ENCODE results near the gene MYRF.

The MYRF gene

GRCh38 chr11:61756452-61757212 lies 4.2 kb downstream of the MYRF start:
- no peak for DNase-seq (ENCODE audit: low read depth in 1 of 2, low spot score in 1 of 2)

DNA sequence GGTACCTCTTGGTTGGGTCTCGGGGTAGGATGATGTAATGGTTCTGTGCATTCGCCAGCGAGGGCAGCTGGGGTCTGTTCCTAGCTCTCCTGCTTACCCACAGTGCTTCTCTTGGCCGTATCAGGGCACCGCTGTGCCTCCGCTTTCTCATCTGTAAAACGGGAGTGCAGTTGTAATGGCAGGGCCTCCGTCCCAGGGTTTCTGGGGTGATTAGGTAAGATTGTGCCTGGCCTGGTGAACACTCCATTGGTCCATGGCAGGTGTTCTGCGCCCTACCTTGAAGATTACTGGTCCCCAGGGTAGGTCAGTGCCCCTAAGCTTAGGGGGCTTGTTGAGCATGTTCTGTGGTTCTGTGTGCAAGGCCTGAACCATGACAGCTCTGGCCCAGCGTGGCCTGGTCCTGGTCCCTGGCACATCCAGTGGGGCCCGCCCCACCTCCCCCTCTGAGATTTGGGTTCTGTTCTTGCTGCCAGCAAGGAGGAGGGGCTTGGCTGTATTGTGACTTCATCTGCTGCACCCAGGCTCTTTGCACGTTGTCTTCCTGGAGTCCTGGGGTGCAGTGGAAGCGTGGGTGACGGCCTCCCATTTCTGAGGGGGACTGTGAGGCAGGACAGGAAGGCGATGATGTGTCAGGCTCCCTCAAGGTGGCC lies 4.9 kb downstream of the MYRF start:
- DNase-seq (ENCODE audit: low read depth in 1 of 2, low spot score in 1 of 2) = no peak

GRCh38 chr11:61760946-61761345 lies 8.5 kb downstream of the MYRF start:
- DNase-seq (ENCODE audit: low read depth in 1 of 2, low spot score in 1 of 2) = no peak

DNA sequence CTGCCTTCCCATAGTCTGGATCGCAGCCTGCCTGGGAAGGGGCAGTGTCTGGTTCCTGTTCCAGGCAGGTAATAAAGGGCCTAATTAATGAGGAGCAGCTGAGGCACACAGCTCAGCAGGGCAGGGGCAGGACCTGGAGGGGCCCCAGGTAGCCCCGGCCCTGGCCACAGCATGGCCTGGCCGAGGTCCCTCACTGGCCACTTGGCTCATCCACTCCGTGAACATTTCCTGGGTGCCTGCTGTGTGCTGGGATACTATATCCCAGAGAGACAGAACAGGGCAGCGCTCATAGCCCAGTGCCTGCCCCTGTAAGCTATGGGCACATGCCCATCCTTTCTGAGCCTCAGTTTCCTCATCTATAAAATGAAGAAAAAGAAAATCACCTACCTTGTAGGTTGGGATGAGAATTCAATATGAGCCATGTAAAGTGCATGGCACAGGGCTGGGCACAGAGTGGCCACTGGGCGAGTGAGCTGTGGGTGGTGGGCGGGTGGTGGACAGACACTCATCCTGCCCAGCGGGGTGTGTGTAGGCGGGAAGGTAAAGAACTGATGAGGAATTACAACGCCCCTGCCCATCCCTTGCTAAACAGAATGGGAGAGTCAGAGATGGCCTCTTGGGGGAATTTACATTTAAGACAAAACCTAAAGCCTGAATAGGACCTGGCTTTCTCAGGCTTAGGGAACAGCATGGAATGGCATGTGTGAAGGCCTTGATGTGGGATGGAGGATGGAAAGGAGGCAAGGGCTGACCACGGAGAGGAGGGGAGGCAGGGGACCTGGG lies 9.2 kb downstream of the MYRF start:
- DNase-seq (ENCODE audit: low read depth in 1 of 2, low spot score in 1 of 2) = no peak

GRCh38 chr11:61762223-61762615 lies 9.8 kb downstream of the MYRF start:
- DNase-seq (ENCODE audit: low read depth in 1 of 2, low spot score in 1 of 2) = no peak

DNA sequence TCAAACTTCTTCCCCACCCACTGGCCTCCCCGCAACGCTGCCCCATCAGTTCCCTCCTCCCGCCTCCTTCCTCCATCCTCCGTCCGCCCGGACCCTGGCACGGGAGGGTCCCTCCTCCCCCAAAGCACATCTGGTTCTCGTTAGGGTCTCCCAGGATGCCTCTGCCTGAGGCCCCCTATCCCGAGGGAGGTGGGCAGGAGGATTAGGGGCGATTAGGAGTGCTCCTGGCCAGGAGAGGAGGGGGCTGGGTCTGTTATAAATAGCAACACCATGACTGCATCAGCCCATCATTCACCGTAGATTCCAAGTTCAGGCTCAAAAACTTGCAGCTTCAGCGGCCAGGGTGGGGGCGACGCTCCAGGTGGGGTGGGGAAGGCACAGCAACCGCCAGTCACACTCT lies 10.4 kb downstream of the MYRF start:
- no peak for DNase-seq (ENCODE audit: low read depth in 1 of 2, low spot score in 1 of 2)

GRCh38 chr11:61763930-61764605 lies 11.6 kb downstream of the MYRF start:
- no peak for DNase-seq (ENCODE audit: low read depth in 1 of 2, low spot score in 1 of 2)

DNA sequence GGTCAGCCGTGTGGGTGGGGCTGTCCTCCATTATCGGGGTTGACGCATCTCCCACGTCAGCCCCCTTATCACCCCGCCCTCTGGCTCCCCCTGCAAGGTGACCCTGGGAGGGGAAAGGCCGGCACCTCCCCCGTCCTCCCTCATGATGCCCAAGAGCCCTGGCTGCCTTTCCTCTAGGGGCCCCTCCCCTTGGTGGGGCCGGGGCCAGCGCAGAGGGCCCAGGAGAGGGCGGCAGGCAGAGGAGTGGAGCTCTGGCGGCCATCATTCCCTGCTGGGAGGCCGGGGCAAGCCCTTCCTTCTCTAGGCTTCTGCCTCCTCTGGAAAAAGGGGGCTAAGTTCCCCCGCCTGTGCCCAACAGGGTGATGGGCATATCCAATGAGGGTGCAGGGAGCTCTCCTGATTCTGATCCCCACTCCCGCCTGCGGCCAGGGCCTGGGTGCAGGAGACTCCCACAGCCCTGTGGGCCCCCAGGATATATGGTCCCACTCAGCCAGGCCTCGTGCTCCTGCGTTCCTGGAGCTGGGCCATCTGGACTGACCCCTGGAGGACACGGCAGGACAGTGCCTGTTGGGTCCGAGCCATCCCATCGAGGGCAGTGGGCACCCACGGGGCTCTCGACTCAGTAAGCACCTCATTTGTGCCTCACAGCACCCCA lies 12.3 kb downstream of the MYRF start:
- DNase-seq (ENCODE audit: low read depth in 1 of 2, low spot score in 1 of 2) = no peak

GRCh38 chr11:61765550-61766253 lies 13.3 kb downstream of the MYRF start:
- DNase-seq (ENCODE audit: low read depth in 1 of 2, low spot score in 1 of 2) = no peak

GRCh38 chr11:61766353-61766841 lies 14.0 kb downstream of the MYRF start:
- DNase-seq (ENCODE audit: low read depth in 1 of 2, low spot score in 1 of 2) = no peak

GRCh38 chr11:61768376-61769076 lies 16.1 kb downstream of the MYRF start:
- no peak for DNase-seq (ENCODE audit: low read depth in 1 of 2, low spot score in 1 of 2)

DNA sequence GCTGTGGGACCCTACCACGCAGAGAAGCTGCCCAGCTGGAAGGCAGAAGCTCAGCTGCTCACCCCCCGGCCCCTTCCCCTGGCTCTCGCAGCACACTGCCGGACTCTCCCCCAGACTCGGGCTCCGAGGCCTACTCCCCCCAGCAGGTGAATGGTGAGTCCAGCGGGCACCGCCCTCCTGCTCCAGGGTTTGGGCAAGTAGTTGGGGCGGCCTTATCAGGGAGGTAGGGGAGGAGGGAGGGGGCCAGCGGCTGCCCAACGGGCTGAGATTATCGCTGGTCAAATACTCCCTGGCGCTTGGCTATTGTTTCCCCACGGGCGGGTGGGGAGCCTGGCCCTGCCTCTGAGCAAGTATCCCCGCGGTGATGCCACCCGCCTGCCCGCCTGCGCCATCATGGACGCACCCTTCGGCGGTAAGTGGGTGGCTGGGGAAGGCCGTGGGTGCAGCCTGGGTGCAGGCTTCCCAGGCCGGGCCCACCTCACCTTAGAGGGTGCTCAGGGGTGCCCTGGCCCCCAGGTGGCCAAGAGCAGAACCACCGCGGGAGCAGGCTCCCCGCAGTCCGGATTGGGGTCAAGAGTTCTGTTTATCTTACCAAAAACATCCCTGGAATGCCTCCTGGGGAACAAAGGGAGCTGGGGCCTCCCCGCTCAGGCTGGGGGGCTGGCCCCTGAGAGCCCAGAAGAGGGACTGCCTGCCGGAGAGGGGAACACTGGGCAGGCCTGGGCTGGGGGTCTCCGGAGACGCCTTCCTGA lies 16.9 kb downstream of the MYRF start:
- no peak for DNase-seq (ENCODE audit: low read depth in 1 of 2, low spot score in 1 of 2)

GRCh38 chr11:61769946-61770683 lies 17.7 kb downstream of the MYRF start:
- DNase-seq (ENCODE audit: low read depth in 1 of 2, low spot score in 1 of 2) = no peak

- no peak for DNase-seq (ENCODE audit: low read depth in 1 of 2, low spot score in 1 of 2)
Measured at GRCh38 chr11:61771195-61771894, 18.9 kb downstream of the MYRF start.

DNA sequence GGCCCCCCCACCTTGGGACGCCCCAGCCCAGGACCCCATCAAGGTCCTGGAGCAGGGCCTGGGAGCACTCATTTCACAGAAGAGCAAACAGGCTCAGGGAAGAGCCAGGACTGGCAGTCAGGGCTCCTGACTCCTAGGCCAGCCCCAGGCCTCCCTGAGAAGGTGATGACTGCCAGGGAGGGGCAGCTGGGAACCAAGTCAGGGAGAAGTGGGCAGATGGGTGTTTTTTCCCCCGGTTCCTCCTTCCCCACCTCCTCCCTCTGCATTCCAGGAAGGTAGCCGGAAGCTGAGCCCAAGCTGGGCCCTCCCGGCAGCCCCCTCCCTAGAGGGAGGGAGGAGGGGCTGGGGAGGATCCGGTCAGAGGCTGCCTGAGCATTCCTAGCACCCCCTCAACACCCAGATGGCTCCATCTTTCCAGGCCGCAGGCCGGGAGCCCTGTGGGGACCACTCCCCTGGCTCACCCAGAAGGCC lies 19.6 kb downstream of the MYRF start:
- no peak for DNase-seq (ENCODE audit: low read depth in 1 of 2, low spot score in 1 of 2)

GRCh38 chr11:61773356-61773755 lies 20.9 kb downstream of the MYRF start:
- no peak for DNase-seq (ENCODE audit: low read depth in 1 of 2, low spot score in 1 of 2)

- DNase-seq (ENCODE audit: low read depth in 1 of 2, low spot score in 1 of 2) = no peak
Measured at GRCh38 chr11:61773809-61774208, 21.4 kb downstream of the MYRF start.
